Endothelial cell of umbilical vein (primary cell): ENCODE results near the gene CCNE1.

Experiments used
- EZH2 ChIP-seq: IDR thresholded peaks from 2 replicates; pipeline ENCODE4 v1.6.1; 2012; ENCODE audit warnings: borderline replicate concordance, low read depth, mild to moderate bottlenecking, moderate library complexity, low read length, inconsistent platforms; ENCODE audit not compliant: severe bottlenecking
- MYC ChIP-seq: IDR thresholded peaks from one replicate; pipeline ENCODE4 v1.6.1; 2011; ENCODE audit warnings: mild to moderate bottlenecking, low read depth, low read length
- POLR2A ChIP-seq: IDR thresholded peaks from 2 replicates; pipeline ENCODE4 v1.6.1; 2012; ENCODE audit warnings: low read depth, mild to moderate bottlenecking, control low read depth, low read length
- TF ChIP-seq, protein P1 (sequence below), 2 donors: IDR thresholded peaks; 1 replicate in 1 of 2; 2 replicates in 1 of 2; pipeline ENCODE4 v1.5.1; 2011; ENCODE audit warnings: low read length in 2 of 2, mild to moderate bottlenecking in 2 of 2, moderate library complexity in 2 of 2, control low read depth in 1 of 2, inconsistent platforms in 1 of 2, low read depth in 1 of 2; ENCODE audit not compliant: insufficient read depth in 1 of 2; ENCODE audit errors: extremely low read depth in 1 of 2

DNA sequence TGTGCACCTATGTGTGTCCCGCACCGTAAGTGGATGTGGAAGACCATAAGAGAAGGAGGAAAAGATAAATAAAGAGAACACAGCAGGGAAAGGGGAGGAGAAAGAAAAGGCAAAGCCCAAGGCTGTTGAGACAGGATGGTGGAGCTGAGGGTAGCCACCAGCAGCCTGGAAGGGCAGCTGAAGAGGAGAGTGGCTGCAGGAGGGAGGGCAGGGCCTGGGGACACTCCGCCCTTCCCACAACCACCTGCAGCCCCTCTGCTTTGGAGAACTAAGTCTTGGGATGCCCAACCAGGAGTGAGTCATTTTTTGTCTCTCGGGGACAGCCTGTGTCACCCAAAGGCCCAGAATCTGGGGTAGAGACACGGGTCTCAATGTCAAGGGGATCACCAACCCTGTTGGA is 26.4 kb upstream of the CCNE1 start:
- TF ChIP-seq, protein P1, sequence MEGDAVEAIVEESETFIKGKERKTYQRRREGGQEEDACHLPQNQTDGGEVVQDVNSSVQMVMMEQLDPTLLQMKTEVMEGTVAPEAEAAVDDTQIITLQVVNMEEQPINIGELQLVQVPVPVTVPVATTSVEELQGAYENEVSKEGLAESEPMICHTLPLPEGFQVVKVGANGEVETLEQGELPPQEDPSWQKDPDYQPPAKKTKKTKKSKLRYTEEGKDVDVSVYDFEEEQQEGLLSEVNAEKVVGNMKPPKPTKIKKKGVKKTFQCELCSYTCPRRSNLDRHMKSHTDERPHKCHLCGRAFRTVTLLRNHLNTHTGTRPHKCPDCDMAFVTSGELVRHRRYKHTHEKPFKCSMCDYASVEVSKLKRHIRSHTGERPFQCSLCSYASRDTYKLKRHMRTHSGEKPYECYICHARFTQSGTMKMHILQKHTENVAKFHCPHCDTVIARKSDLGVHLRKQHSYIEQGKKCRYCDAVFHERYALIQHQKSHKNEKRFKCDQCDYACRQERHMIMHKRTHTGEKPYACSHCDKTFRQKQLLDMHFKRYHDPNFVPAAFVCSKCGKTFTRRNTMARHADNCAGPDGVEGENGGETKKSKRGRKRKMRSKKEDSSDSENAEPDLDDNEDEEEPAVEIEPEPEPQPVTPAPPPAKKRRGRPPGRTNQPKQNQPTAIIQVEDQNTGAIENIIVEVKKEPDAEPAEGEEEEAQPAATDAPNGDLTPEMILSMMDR (IDR thresholded peaks at IDR 0.05; ENCODE audit: extremely low read depth in 1 of 2, insufficient read depth in 1 of 2, low read depth in 1 of 2, low read length in 2 of 2): no peak
- TF ChIP-seq POLR2A: no peak
- TF ChIP-seq MYC: no peak
- no peak for TF ChIP-seq EZH2
